HepG2 (cell line): ENCODE results near the gene ATP11A. TPM values are rescaled to one million over a fixed set of nuclear protein-coding genes. Genes with fewer than 3 reads are reported as not detected.

Experiments used
- DR1 ChIP-seq: sonication (generic); formaldehyde crosslinking; IDR thresholded peaks from 2 replicates; pipeline ENCODE4 v1.8.0; 2021; ENCODE audit warnings: mild to moderate bottlenecking, missing genetic modification reagents, inconsistent platforms
- KLF11 ChIP-seq: IDR thresholded peaks from 2 replicates; pipeline ENCODE4 v1.6.1; 2016; ENCODE audit warnings: missing compliant biosample characterization
- NFAT5 ChIP-seq: sonication (generic); formaldehyde crosslinking; IDR thresholded peaks from 2 replicates; pipeline ENCODE4 v1.4.0; 2020; ENCODE audit warnings: missing genetic modification reagents
- SP2 ChIP-seq: sonication (generic); formaldehyde crosslinking; IDR thresholded peaks from 2 replicates; pipeline ENCODE4 v1.5.1; 2020; ENCODE audit warnings: mild to moderate bottlenecking, missing genetic modification reagents
- ZBTB34 ChIP-seq: sonication (generic); formaldehyde crosslinking; IDR thresholded peaks from 2 replicates; pipeline ENCODE4 v1.8.0; 2022; ENCODE audit warnings: mild to moderate bottlenecking, missing genetic modification reagents
- ZBTB7B ChIP-seq: sonication (generic); formaldehyde crosslinking; IDR thresholded peaks from 2 replicates; pipeline ENCODE4 v1.4.0; 2020; ENCODE audit warnings: missing genetic modification reagents
- ZFY ChIP-seq: sonication (generic); formaldehyde crosslinking; IDR thresholded peaks from 2 replicates; pipeline ENCODE4 v1.4.0; 2020; ENCODE audit warnings: missing genetic modification reagents
- ZNF143 ChIP-seq: sonication (generic); formaldehyde crosslinking; IDR thresholded peaks from 2 replicates; pipeline ENCODE4 v1.4.0; 2020; ENCODE audit warnings: missing genetic modification reagents
- ZNF253 ChIP-seq: sonication (generic); formaldehyde crosslinking; IDR thresholded peaks from 2 replicates; pipeline ENCODE4 v1.8.0; 2022; ENCODE audit warnings: mild to moderate bottlenecking, missing genetic modification reagents, borderline replicate concordance
- ZNF354B ChIP-seq: sonication (generic); formaldehyde crosslinking; IDR thresholded peaks from 2 replicates; pipeline ENCODE4 v1.8.0; 2022; ENCODE audit warnings: mild to moderate bottlenecking, missing genetic modification reagents
- ZNF792 ChIP-seq: IDR thresholded peaks from 2 replicates; pipeline ENCODE4 v1.6.1; 2016
- polyA plus RNA-seq, 8 experiments: library from polyadenylated mRNA; depleted of rRNA in 3 of 8; stranded (reverse) in 7 of 8; unstranded in 1 of 8; fragments of >200 nt; fragmentation: Illumina TruSeq in 4 of 8; extraction: Trizol in 4 of 8; gene quantifications; 2 replicates each; pipeline versions ENCODE4 v1.2.1 to v1.2.3, GENCODE V29; 2011 to 2016; ENCODE audit warnings: low read depth in 4 of 8, missing spikeins in 1 of 8, mixed read lengths in 1 of 8; ENCODE audit not compliant: insufficient read depth in 1 of 8
- total RNA-seq, 5 experiments: library from RNA; depleted of rRNA; stranded (reverse); fragments of >200 nt; fragmentation: Illumina TruSeq; extraction: Trizol; gene quantifications; 2 replicates each; pipeline ENCODE4 v1.2.3, GENCODE V29; 2016; ENCODE audit warnings: low read depth in 1 of 5
- TF ChIP-seq, protein P1 (sequence below): IDR thresholded peaks from 2 replicates; pipeline ENCODE4 v1.4.0; 2020; ENCODE audit warnings: mild to moderate bottlenecking, missing genetic modification reagents
- TF ChIP-seq, protein P2 (sequence below): sonication (generic); formaldehyde crosslinking; IDR thresholded peaks from 2 replicates; pipeline ENCODE4 v1.4.0; 2020; ENCODE audit warnings: mild to moderate bottlenecking, missing genetic modification reagents

The ATP11A gene
- total and polyA plus RNA-seq, 2 of the 13 experiments (the other 11 are each of a cell fraction or from before 2014, with no cell fraction given), result 18.4 to 20.1 TPM

GRCh38 chr13:112894673-112895481 lies 205.0 kb downstream of the ATP11A start (continued):
- TF ChIP-seq, protein P1, sequence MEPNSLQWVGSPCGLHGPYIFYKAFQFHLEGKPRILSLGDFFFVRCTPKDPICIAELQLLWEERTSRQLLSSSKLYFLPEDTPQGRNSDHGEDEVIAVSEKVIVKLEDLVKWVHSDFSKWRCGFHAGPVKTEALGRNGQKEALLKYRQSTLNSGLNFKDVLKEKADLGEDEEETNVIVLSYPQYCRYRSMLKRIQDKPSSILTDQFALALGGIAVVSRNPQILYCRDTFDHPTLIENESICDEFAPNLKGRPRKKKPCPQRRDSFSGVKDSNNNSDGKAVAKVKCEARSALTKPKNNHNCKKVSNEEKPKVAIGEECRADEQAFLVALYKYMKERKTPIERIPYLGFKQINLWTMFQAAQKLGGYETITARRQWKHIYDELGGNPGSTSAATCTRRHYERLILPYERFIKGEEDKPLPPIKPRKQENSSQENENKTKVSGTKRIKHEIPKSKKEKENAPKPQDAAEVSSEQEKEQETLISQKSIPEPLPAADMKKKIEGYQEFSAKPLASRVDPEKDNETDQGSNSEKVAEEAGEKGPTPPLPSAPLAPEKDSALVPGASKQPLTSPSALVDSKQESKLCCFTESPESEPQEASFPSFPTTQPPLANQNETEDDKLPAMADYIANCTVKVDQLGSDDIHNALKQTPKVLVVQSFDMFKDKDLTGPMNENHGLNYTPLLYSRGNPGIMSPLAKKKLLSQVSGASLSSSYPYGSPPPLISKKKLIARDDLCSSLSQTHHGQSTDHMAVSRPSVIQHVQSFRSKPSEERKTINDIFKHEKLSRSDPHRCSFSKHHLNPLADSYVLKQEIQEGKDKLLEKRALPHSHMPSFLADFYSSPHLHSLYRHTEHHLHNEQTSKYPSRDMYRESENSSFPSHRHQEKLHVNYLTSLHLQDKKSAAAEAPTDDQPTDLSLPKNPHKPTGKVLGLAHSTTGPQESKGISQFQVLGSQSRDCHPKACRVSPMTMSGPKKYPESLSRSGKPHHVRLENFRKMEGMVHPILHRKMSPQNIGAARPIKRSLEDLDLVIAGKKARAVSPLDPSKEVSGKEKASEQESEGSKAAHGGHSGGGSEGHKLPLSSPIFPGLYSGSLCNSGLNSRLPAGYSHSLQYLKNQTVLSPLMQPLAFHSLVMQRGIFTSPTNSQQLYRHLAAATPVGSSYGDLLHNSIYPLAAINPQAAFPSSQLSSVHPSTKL (CRISPR knock-in tag), result 0 out of 2 replicates have a peak, but pooled peaks have one; percentile 21
- TF ChIP-seq KLF11 (CRISPR knock-in tag) (peak; percentile 29; the same call in 1 of the 2 replicates), NFAT5 (CRISPR knock-in tag) (no peak; the same call in 1 of the 2 replicates), SP2 (CRISPR knock-in tag) (peak; percentile 39; the same call in 1 of the 2 replicates), ZFY (CRISPR knock-in tag) (peak; percentile 79), ZBTB34 (CRISPR knock-in tag) (no peak), ZNF792 (CRISPR knock-in tag) (no peak), ZNF253 (no peak), ZNF143 (CRISPR knock-in tag) (no peak), ZNF354B (0 out of 2 replicates have a peak, but pooled peaks have one; percentile 39), DR1 (peak; percentile 76), ZBTB7B (no peak)
- TF ChIP-seq, protein P2, sequence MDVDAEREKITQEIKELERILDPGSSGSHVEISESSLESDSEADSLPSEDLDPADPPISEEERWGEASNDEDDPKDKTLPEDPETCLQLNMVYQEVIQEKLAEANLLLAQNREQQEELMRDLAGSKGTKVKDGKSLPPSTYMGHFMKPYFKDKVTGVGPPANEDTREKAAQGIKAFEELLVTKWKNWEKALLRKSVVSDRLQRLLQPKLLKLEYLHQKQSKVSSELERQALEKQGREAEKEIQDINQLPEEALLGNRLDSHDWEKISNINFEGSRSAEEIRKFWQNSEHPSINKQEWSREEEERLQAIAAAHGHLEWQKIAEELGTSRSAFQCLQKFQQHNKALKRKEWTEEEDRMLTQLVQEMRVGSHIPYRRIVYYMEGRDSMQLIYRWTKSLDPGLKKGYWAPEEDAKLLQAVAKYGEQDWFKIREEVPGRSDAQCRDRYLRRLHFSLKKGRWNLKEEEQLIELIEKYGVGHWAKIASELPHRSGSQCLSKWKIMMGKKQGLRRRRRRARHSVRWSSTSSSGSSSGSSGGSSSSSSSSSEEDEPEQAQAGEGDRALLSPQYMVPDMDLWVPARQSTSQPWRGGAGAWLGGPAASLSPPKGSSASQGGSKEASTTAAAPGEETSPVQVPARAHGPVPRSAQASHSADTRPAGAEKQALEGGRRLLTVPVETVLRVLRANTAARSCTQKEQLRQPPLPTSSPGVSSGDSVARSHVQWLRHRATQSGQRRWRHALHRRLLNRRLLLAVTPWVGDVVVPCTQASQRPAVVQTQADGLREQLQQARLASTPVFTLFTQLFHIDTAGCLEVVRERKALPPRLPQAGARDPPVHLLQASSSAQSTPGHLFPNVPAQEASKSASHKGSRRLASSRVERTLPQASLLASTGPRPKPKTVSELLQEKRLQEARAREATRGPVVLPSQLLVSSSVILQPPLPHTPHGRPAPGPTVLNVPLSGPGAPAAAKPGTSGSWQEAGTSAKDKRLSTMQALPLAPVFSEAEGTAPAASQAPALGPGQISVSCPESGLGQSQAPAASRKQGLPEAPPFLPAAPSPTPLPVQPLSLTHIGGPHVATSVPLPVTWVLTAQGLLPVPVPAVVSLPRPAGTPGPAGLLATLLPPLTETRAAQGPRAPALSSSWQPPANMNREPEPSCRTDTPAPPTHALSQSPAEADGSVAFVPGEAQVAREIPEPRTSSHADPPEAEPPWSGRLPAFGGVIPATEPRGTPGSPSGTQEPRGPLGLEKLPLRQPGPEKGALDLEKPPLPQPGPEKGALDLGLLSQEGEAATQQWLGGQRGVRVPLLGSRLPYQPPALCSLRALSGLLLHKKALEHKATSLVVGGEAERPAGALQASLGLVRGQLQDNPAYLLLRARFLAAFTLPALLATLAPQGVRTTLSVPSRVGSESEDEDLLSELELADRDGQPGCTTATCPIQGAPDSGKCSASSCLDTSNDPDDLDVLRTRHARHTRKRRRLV, result peak; percentile 52; the same call in 1 of the 2 replicates
